Central memory CD8-positive, alpha-beta T cell (primary cell): ENCODE data around the gene TOMM40L.
"Not testable (repeated sequence)": the region's sequence is repeated elsewhere in the genome, so short reads cannot be mapped to it uniquely, and the experiment has no call there.

ENCODE experiments used
- ATAC-seq: fragments of 150-1000 bp; cut with Tn5 transposase; replicated peaks from 2 replicates; pipeline ENCODE4 v1.10.0; 2022; ENCODE audit warnings: mild to moderate bottlenecking, moderate FRiP score, moderate number of reproducible peaks; ENCODE audit not compliant: poor library complexity, severe bottlenecking; ENCODE audit errors: extremely low read depth
- DNase-seq, 2 donors: peaks; one replicate each; pipeline ENCODE4 v3.0.0; 2021; ENCODE audit warnings: low spot score in 2 of 2
- H3K27ac Mint-ChIP-seq: one replicate; pipeline ENCODE4 v1.8.0; 2022; ENCODE audit warnings: low read depth, mild to moderate bottlenecking, moderate library complexity, mixed read lengths
- H3K27me3 Mint-ChIP-seq: one replicate; pipeline ENCODE4 v1.8.0; 2022; ENCODE audit warnings: mixed read lengths
- H3K36me3 Mint-ChIP-seq: one replicate; pipeline ENCODE4 v1.8.0; 2022; ENCODE audit warnings: mild to moderate bottlenecking, moderate library complexity, mixed read lengths; ENCODE audit not compliant: insufficient read depth
- H3K4me1 Mint-ChIP-seq: one replicate; pipeline ENCODE4 v1.8.0; 2022; ENCODE audit warnings: mixed read lengths
- H3K4me3 Mint-ChIP-seq: one replicate; pipeline ENCODE4 v1.8.0; 2022; ENCODE audit warnings: mild to moderate bottlenecking, moderate library complexity, mixed read lengths
- H3K9me3 Mint-ChIP-seq: one replicate; pipeline ENCODE4 v1.8.0; 2022; ENCODE audit warnings: mixed read lengths

Gene TOMM40L

DNA sequence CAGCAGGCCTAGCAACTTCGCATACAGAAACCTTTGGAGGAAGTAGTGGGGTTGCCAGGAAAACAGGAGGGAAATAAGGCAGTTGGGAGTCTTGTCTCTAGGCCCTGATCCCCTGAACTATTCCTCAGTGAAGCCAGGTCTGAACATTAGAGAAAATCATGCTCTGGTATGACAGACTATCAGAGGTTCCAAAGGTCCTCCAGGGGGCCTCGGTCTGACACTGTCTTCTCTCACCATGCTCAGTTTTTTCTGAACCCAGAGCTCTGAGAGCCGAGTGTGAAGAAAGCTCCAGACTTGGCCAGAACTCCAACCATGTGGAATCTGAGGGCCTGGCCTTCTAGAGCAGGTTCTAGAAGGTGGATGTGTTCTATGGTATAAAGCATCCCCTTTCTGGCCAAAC is 4.0 kb downstream of the TOMM40L start:
- H3K36me3 Mint-ChIP-seq = peaks cover 15% of the 10 kb centered on the region
- DNase-seq (no peak), ATAC-seq (no peak)
- H3K4me3 Mint-ChIP-seq = no peak overlapping the region
- no peaks in the 10 kb centered on the region for H3K27me3 Mint-ChIP-seq
- H3K9me3 Mint-ChIP-seq = no peaks in the 10 kb centered on the region
- peaks cover 30% of the 10 kb centered on the region for H3K4me1 Mint-ChIP-seq
- H3K27ac Mint-ChIP-seq = no peak overlapping the region

DNA sequence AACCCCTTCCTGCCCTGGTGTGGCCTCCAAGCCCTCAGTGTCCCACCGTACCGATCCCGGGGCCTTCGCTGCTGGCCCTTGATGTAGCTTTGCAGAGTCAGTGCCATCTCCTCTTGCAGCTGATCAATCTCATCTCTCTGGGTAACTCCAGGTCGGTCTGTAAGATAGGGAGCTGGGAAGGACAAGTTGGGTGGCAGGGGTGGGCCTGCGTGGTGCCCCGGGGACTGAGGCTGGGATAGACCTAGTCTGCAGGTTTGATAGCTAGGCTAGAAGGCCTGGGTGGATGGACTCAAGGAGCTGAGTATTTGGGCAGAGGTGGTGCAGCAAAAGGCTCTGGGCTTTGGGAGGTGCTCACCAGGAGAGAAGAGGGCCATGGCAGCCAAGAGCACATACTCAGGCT is 4.9 kb downstream of the TOMM40L start:
- H3K4me1 Mint-ChIP-seq = peaks cover 22% of the 10 kb centered on the region
- no peak overlapping the region for H3K27ac Mint-ChIP-seq
- H3K36me3 Mint-ChIP-seq = peaks cover 14% of the 10 kb centered on the region
- H3K9me3 Mint-ChIP-seq = no peaks in the 10 kb centered on the region
- peaks cover 6% of the 10 kb centered on the region for H3K27me3 Mint-ChIP-seq
- DNase-seq (no peak), ATAC-seq (no peak)
- H3K4me3 Mint-ChIP-seq = no peak overlapping the region

DNA sequence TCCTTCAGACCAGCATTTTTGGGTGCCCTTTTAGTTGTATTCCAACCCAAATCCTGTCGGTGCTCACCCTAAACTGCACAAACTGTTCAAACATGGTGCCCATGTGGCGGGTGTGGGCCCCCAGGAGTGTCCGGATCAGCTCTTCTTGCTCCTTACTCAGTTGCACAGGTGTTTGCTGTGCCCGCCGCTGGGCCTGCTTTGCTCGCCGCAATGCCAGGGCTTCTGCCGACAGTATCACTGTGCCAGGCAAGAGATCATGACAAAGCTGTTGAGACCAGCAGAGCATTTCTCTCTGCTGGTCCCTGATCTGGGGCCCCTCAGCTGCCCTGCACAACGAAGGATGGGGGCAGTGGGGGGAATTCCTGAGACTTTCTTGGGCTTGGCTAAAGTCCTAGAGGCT is 7.2 kb downstream of the TOMM40L start:
- no peak for ATAC-seq
- Mint-ChIP-seq H3K4me1 (no peaks in the 10 kb centered on the region), H3K27ac (no peak overlapping the region), H3K9me3 (no peaks in the 10 kb centered on the region), H3K4me3 (no peak overlapping the region), H3K36me3 (peaks cover 9% of the 10 kb centered on the region), H3K27me3 (peaks cover 21% of the 10 kb centered on the region)
- no peak for DNase-seq

DNA sequence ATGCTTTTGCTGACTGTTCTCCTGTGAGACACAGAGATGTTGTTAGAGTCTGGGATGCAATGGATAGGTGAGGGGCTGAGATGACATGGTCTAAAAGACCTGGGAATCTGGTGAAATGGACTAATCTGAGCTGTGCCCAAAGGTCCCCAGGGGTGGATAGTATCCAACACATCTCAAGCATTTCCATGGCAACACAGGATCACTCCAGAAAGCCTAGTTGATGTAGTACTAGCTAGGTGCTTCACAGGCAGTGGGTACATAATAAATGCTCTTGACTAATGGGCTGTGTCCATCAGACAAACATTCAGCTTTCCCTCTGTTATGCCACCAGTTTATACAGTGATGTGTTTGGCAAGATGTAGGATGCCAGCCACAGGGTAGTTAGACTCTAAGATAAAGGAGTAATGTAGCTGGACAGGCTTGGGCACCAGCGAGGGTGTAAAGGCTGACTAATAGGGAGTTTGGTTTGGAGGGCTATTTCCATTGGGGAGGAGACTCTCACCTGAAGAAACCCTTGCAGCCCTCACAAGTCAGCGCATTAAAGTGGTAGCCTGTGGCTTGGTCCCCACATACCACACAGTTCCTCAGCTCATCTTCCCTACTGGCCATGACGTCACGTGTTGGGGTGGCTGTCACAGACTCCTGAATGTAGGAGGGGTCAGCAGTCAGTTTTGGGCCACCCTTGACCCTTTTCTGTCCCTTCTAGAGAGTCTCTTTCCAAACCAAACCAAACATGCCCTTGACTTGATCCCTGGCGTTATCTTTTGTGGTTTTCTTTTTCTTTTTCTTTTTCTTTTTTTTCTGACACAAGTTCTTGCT is 10.3 kb downstream of the TOMM40L start:
- no peak for ATAC-seq
- Mint-ChIP-seq H3K36me3 (no peaks in the 10 kb centered on the region), H3K27ac (peak overlapping the region; percentile 36), H3K4me1 (no peaks in the 10 kb centered on the region), H3K4me3 (no peak overlapping the region), H3K9me3 (no peaks in the 10 kb centered on the region), H3K27me3 (peaks cover 42% of the 10 kb centered on the region)
- DNase-seq = no peak

DNA sequence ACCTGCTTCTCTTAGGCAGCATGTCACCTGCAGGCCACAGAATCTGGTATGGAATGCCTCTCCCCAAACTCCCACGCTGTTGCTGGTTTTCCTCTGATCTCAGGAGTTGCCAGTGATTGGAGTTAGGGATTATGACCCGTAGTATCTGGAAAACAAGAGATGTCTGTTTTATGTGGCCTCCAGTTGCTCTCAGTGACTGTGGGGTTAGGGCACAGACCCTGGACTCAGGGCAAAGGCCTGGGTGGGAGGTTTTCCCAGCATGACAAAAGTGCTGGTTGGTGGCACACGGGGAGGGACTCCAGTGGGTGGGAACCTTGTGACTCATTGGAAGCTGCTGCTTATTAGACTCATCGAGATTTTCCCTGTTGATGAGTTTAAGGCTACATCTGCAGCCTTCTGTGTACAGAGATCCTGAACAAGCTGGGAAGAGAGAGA is 12.2 kb downstream of the TOMM40L start, which contains the start of gene NR1I3:
NR1I3 (minus strand) TSS at position 165 of the 435 bp plus-strand sequence. CDS start 1,638 bp downstream, outside the sequence.
- Mint-ChIP-seq H3K27me3 (peaks cover 42% of the 10 kb centered on the region), H3K4me1 (no peaks in the 10 kb centered on the region), H3K4me3 (no peak within 1 kb of the TSS), H3K27ac (no peak within 1 kb of the TSS), H3K9me3 (no peaks in the 10 kb centered on the region), H3K36me3 (no peaks in the 10 kb centered on the region)
- ATAC-seq (no peak), DNase-seq (no peak)

DNA sequence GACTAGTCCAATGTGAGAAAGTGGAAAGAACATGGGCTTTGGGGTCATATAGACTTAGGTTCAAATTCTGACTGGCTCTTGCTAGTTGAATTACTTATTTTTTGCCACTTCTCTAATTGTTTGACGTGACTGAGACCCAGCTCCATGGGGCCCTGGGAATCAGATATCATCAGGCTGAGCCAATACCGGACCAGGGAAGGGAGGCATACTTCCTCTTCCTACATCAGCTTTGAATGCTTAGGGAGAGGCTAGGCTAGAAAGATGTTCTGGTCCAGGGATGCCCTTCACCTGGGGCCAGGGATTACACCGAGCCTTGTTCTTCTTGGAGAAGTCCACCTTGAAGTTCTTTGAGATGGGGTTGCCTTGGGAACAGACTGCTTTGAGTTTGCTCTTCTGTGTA is 15.8 kb downstream of the TOMM40L start:
- Mint-ChIP-seq H3K4me1 (no peaks in the 10 kb centered on the region), H3K27me3 (peaks cover 26% of the 10 kb centered on the region), H3K4me3 (no peak overlapping the region), H3K9me3 (no peaks in the 10 kb centered on the region), H3K27ac (no peak overlapping the region), H3K36me3 (no peaks in the 10 kb centered on the region)
- ATAC-seq = no peak
- no peak for DNase-seq

DNA sequence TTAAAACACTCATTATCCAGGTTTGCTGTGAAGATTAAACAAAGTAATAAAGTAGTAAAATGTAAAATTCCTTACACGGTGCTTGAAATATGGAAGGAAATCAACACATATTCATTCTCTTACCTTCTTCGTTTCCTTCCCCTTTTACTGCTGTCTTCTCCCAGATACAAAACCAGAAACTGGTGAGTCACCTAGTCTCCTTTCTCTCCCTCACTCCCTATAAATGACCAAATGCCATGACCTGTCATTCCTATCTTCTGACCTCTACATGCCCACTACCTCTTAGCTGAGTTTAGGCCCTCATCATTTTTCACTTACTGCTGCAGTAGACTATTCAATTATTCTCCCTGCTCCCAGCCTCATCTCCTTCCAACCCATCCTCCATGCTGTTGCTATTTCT is 16.5 kb downstream of the TOMM40L start:
- H3K4me3 Mint-ChIP-seq = no peak overlapping the region
- peaks cover 24% of the 10 kb centered on the region for H3K27me3 Mint-ChIP-seq
- no peak for DNase-seq
- H3K27ac Mint-ChIP-seq = no peak overlapping the region
- ATAC-seq = no peak
- H3K36me3 Mint-ChIP-seq = no peaks in the 10 kb centered on the region
- H3K4me1 Mint-ChIP-seq = no peaks in the 10 kb centered on the region
- no peaks in the 10 kb centered on the region for H3K9me3 Mint-ChIP-seq

DNA sequence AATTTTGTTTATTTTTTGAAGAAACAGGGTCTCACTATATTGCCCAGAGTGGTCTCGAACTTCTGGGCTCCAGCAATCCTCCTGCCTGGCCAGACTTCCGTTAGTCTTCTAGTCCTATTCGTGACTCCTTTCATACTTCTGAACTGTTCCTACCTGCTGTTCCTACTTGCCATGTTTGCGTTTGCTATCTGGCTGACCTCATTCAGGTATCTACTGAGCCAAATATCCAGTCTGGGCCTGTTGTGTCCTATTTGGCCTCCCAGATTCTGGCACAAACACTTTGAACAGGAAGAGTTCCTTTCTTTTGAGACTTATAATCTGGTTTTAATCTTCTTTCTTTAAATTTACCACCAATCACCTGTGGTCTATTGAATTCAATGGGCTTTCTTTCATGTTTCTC is 19.0 kb downstream of the TOMM40L start:
- Mint-ChIP-seq H3K9me3 (no peaks in the 10 kb centered on the region), H3K36me3 (no peaks in the 10 kb centered on the region), H3K27ac (no peak overlapping the region), H3K4me1 (no peaks in the 10 kb centered on the region), H3K27me3 (peaks cover 10% of the 10 kb centered on the region), H3K4me3 (no peak overlapping the region)
- ATAC-seq (no peak), DNase-seq (no peak)

DNA sequence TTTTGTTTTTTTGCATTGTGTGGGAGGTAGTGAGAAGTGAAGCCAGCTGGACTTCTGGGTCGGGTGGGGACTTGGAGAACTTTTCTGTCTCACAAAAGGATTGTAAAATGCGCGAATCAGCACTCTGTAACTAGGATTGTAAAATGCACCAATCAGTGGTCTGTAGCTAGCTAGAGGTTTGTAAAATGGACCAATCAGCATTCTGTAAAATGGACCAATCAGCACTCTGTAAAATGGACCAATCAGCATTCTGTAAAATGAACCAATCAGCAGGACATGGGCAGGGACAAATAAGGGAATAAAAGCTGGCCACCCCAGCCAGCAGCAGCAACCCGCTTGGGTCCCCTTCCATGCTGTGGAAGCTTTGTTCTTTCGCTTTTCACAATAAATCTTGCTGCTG is 24.2 kb downstream of the TOMM40L start:
- H3K4me1 Mint-ChIP-seq, H3K36me3 Mint-ChIP-seq, H3K27ac Mint-ChIP-seq, DNase-seq, H3K4me3 Mint-ChIP-seq, H3K9me3 Mint-ChIP-seq, ATAC-seq: not testable (repeated sequence)
- peaks cover 19% of the 10 kb centered on the region for H3K27me3 Mint-ChIP-seq

DNA sequence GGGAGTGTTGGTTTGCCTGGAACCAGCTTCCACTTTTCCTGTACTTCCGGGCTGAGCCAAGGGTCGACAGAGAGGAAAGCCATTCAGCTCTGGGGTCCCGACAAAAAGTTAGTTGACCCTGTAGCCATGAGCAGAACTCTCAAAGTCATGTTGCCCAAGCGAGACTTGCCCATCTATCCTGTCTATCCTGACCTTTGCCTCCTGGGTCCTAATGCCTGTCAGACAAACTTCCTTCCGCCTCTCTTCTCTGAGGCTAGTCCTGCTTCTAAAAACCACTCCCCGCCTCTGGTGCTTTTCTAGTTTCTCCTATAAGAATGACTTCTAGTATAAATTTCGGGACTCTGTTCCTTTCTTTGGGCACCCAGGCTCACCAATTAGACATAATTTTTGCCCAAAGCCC is 25.0 kb downstream of the TOMM40L start:
- H3K4me3 Mint-ChIP-seq = no peak overlapping the region
- no peaks in the 10 kb centered on the region for H3K4me1 Mint-ChIP-seq
- peaks cover 5% of the 10 kb centered on the region for H3K36me3 Mint-ChIP-seq
- H3K27me3 Mint-ChIP-seq = peaks cover 19% of the 10 kb centered on the region
- DNase-seq (no peak), ATAC-seq (no peak)
- H3K9me3 Mint-ChIP-seq = no peaks in the 10 kb centered on the region
- no peak overlapping the region for H3K27ac Mint-ChIP-seq

DNA sequence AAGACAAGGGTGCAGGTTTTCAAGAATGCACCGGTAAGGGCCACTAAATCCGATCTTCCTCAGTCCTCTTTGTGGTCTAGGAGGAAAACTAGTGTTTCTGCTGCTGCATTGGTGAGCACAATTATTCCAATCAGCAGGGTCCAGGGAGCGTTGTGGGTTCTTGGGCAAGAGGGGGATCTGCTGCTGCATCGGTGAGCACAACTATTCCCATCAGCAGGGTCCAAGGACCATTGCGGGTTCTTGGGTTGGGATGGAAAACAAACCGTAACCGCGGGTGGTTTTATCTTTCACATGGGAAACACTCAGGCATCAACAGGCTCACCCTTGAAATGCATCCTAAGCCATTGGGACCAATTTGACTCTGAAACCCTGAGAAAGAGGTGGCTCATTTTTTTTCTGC is 25.7 kb downstream of the TOMM40L start:
- Mint-ChIP-seq H3K9me3 (no peaks in the 10 kb centered on the region), H3K27ac (no peak overlapping the region), H3K4me1 (no peaks in the 10 kb centered on the region), H3K27me3 (peaks cover 21% of the 10 kb centered on the region), H3K4me3 (no peak overlapping the region), H3K36me3 (peaks cover 5% of the 10 kb centered on the region)
- DNase-seq (no peak), ATAC-seq (no peak)

DNA sequence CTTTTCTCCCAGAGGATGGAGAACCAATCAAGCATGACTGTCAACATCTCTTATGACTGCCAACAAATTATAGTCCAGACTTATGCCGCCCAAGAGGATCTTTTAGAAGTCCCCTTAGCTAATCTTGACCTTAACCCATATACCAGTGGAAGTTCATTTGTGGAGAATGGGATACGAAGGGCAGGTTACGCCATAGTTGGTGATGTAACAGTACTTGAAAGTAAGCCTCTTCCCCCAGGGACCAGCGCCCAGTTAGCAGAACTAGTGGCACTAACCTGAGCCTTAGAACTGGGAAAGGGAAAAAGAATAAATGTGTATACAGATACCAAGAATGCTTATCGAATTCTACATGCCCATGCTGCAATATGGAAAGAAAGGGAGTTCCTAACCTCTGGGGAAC is 29.4 kb downstream of the TOMM40L start:
- not testable (repeated sequence) for H3K36me3 Mint-ChIP-seq
- peaks cover 17% of the 10 kb centered on the region for H3K4me1 Mint-ChIP-seq

DNA sequence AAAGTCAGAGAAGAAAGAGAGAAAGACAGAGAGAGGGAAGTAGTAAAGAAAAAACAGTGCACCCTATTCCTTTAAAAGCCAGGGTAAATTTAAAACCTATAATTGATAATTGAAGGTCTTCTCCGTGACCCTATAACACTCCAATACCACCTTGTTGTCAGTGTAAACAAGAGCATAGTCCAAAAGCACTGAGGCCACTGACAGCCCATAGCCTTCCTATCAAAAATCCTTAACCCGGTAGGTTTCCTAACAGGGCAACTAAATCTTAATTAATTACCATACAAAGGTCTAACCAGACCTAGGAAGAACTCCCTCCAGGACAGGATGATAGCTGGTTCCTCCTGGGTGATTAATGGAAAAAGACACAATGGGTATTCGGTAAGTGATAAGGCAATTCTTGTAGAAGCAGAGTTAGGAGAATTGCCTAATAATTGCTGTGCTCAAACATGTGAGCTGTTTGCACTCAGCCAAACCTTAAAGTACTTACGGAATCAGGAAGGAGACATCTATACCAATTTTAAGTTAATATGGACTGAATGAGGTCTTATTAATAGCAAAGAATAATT is 30.2 kb downstream of the TOMM40L start:
- DNase-seq, H3K27ac Mint-ChIP-seq, H3K36me3 Mint-ChIP-seq, H3K4me3 Mint-ChIP-seq, ATAC-seq: not testable (repeated sequence)
- peaks cover 21% of the 10 kb centered on the region for H3K4me1 Mint-ChIP-seq
- peaks cover 16% of the 10 kb centered on the region for H3K9me3 Mint-ChIP-seq
- H3K27me3 Mint-ChIP-seq = peaks cover 61% of the 10 kb centered on the region

More for the DNA sequence above, 29.4 kb downstream of the TOMM40L start:
- Mint-ChIP-seq H3K9me3 (peaks cover 16% of the 10 kb centered on the region), H3K27me3 (peaks cover 58% of the 10 kb centered on the region)
- ATAC-seq, H3K27ac Mint-ChIP-seq, DNase-seq, H3K4me3 Mint-ChIP-seq: not testable (repeated sequence)
